A549 (cell line): ENCODE data around the gene SCAMP2.

Experiments
- CHD4 ChIP-seq: fragments of 200-600 bp; sonication (generic); IDR thresholded peaks from 2 replicates; pipeline ENCODE4 v1.6.1; 2016; ENCODE audit warnings: antibody characterized with exemption, mild to moderate bottlenecking, borderline replicate concordance
- ESRRA ChIP-seq: fragments of 150-350 bp; IDR thresholded peaks from 2 replicates; pipeline ENCODE4 v1.6.1; 2014; ENCODE audit warnings: mild to moderate bottlenecking, low read length, borderline replicate concordance
- NR3C1 ChIP-seq: fragments of >200 bp; sonication (Bioruptor Twin); formaldehyde crosslinking; IDR thresholded peaks from 3 replicates; pipeline ENCODE4 v1.6.1; 2017
- POLR2A ChIP-seq: IDR thresholded peaks from 2 replicates; pipeline ENCODE4 v1.6.1; 2012; ENCODE audit warnings: mild to moderate bottlenecking, low read length
- RAD21 ChIP-seq, 2 experiments: fragments of >200 bp in 1 of 2; sonication (Bioruptor Twin) in 1 of 2; formaldehyde crosslinking in 1 of 2; IDR thresholded peaks in 1 of 2; conservative IDR thresholded peaks in 1 of 2; 2 replicates in 1 of 2; 3 replicates in 1 of 2; pipeline ENCODE4 v1.6.1; 2012 to 2018; ENCODE audit warnings: inconsistent platforms in 1 of 2
- RNF2 ChIP-seq: fragments of 200-600 bp; sonication (generic); IDR thresholded peaks from 2 replicates; pipeline ENCODE4 v1.6.1; 2016; ENCODE audit warnings: low read depth, mild to moderate bottlenecking, antibody characterized with exemption, moderate library complexity, borderline replicate concordance
- SMC3 ChIP-seq: fragments of >200 bp; sonication (Bioruptor Twin); formaldehyde crosslinking; IDR thresholded peaks from 3 replicates; pipeline ENCODE4 v1.6.1; 2018; ENCODE audit warnings: inconsistent platforms
- TF ChIP-seq, protein P1 (sequence below): fragments of >200 bp; sonication (Bioruptor Twin); formaldehyde crosslinking; IDR thresholded peaks from 3 replicates; pipeline ENCODE4 v1.5.1; 2016
- TF ChIP-seq, protein P2 (sequence below): IDR thresholded peaks from 2 replicates; pipeline ENCODE4 v1.6.1; 2012
- TF ChIP-seq, protein P3 (sequence below): fragments of 200-600 bp; sonication (generic); IDR thresholded peaks from 2 replicates; pipeline ENCODE4 v1.6.1; 2016; ENCODE audit warnings: antibody characterized with exemption, mild to moderate bottlenecking, moderate library complexity

DNA sequence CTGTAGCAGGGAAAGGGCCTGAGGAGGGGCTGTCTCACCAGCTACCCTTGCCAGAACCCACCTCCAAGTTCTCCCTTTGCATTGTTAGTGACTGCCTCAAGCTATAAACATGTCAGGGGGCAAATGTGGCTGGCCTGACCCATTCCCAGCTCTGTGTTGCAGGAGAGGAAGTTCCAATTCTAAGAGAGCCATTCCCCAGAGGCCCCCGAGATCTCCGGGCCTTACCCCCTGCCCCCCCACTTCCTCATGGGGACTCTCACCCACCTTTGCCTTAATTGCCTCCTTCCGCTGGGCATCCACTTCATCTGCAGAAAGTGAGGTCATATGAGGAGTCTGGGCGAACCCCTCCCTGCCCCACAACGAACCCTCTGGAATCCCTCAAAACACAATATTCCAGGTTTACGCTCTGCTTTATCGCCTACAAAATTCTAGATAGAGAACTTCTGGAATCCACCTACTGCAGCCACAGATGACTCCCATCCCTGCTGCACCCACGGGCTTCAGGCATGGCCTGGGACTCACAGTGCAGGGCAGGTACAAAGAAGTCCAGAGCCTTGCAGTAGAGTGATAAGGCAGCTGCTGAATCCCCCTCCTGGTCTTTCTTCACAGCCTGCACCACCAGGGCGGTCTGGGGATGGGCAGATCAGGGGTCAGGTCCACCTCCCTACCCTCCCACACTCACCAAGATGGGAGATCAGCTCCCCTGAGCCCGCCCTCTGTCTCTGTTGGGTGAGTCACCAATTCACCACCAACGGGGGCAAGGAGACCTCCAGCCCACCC, 34.2 kb downstream of the SCAMP2 start:
- TF ChIP-seq RNF2 (no peak), POLR2A (no peak), CHD4 (no peak), SMC3 (no peak), ESRRA (no peak), NR3C1 (no peak), RAD21 (conservative IDR thresholded peaks at IDR 0.05 in 1 of 2, IDR thresholded peaks at IDR 0.05 in 1 of 2) (no peak)
- TF ChIP-seq, protein P1, sequence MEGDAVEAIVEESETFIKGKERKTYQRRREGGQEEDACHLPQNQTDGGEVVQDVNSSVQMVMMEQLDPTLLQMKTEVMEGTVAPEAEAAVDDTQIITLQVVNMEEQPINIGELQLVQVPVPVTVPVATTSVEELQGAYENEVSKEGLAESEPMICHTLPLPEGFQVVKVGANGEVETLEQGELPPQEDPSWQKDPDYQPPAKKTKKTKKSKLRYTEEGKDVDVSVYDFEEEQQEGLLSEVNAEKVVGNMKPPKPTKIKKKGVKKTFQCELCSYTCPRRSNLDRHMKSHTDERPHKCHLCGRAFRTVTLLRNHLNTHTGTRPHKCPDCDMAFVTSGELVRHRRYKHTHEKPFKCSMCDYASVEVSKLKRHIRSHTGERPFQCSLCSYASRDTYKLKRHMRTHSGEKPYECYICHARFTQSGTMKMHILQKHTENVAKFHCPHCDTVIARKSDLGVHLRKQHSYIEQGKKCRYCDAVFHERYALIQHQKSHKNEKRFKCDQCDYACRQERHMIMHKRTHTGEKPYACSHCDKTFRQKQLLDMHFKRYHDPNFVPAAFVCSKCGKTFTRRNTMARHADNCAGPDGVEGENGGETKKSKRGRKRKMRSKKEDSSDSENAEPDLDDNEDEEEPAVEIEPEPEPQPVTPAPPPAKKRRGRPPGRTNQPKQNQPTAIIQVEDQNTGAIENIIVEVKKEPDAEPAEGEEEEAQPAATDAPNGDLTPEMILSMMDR, result no peak
- TF ChIP-seq, protein P2, sequence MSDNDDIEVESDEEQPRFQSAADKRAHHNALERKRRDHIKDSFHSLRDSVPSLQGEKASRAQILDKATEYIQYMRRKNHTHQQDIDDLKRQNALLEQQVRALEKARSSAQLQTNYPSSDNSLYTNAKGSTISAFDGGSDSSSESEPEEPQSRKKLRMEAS, result no peak
- TF ChIP-seq, protein P3, sequence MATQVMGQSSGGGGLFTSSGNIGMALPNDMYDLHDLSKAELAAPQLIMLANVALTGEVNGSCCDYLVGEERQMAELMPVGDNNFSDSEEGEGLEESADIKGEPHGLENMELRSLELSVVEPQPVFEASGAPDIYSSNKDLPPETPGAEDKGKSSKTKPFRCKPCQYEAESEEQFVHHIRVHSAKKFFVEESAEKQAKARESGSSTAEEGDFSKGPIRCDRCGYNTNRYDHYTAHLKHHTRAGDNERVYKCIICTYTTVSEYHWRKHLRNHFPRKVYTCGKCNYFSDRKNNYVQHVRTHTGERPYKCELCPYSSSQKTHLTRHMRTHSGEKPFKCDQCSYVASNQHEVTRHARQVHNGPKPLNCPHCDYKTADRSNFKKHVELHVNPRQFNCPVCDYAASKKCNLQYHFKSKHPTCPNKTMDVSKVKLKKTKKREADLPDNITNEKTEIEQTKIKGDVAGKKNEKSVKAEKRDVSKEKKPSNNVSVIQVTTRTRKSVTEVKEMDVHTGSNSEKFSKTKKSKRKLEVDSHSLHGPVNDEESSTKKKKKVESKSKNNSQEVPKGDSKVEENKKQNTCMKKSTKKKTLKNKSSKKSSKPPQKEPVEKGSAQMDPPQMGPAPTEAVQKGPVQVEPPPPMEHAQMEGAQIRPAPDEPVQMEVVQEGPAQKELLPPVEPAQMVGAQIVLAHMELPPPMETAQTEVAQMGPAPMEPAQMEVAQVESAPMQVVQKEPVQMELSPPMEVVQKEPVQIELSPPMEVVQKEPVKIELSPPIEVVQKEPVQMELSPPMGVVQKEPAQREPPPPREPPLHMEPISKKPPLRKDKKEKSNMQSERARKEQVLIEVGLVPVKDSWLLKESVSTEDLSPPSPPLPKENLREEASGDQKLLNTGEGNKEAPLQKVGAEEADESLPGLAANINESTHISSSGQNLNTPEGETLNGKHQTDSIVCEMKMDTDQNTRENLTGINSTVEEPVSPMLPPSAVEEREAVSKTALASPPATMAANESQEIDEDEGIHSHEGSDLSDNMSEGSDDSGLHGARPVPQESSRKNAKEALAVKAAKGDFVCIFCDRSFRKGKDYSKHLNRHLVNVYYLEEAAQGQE, result no peak
